Stimulated activated CD8-positive, alpha-beta memory T cell treated with anti-CD3 and anti-CD28 coated beads, Interleukin-15, amount 100 ng/mL, for 48 hours (primary cell): ENCODE data around the gene RER1.

Experiments
- DNase-seq, 2 donors: peaks; one replicate each; pipeline ENCODE4 v3.0.0-alpha.2; 2020; ENCODE audit warnings: low read depth in 2 of 2

The RER1 gene, protein sequence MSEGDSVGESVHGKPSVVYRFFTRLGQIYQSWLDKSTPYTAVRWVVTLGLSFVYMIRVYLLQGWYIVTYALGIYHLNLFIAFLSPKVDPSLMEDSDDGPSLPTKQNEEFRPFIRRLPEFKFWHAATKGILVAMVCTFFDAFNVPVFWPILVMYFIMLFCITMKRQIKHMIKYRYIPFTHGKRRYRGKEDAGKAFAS

DNA sequence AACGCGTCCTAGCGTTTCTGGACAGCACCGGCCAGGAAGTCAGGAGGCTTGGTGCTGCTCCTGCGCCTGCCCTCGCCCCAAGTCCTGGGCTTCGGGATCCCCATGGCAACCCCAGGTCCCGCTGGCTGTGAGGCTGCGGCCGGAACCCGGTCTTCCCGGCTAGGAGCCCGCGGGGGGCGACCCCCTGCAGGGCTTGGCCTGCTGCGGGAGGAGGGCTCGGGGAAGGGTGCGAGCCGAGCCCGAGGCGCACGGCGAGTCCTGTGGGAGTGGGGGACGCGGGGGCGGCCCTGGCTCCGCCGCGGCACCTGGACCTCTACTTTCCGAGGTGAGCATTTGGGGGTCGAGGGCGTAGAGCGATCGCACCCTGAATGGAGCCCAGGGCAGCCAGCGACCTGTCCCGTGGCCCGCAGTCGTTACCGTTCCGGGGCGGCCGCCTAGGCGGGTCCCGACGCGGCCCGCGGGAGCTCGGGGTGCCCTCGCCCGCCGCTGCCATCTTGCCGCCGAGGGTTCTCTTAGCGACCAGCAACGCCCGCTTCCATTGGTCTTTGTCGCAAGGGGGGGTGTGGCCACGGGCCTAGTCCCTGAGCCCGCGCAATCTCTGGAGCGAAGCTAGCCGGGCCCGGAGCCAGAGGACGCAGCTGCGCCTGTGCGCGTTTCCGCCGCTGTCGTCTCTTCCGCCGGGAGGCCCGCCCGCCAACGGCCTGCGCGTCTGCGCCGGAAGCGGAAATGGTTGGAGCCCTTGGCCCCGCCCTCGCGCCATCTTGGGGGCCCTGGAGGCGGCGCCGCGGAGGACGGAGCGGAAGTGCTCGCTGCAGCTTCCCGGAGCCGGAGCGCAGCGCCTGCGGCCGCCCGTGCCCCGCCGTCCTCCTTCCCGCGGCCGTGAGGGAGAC lies at the start of gene RER1, which contains the start of gene MORN1:
RER1 (plus strand) TSS at position 801 of the 890 bp plus-strand sequence. CDS start 3,950 bp downstream, outside the sequence.
MORN1 (minus strand) TSS at position 514 of the 890 bp plus-strand sequence; CDS start at position 493, 21 bp downstream.
- DNase-seq: peak; percentile 98 to 99

DNA sequence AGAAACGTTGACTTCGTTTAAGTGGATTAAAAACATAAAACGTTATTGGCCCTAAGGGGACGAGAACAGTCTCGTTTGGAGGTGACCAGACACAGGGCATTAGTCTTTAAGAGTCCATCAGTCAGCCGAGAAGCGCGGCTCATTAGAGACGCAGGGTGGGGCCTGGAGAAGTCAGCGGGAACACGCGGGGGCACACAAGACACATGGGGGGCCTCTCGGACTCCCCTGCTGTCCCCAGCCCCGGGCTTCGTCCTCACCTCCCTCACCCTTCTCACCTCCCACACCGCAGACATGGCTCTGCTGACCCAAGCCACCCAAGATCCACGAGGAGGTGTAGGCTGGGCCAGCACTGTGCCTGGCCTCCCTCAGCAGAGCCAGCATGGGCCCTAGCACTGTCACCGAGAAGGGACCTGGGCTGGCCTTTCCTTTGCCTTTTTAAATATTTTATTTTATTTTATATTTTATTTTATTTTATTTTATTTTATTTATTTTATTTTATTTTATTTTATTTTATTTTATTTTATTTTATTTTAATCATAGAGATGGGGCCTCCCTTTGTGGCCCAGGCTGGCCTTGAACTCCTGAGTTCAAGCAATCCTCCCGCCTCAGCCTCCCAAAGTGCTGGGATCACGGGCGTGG lies 49.1 kb upstream of the RER1 start:
- DNase-seq: no peak

DNA sequence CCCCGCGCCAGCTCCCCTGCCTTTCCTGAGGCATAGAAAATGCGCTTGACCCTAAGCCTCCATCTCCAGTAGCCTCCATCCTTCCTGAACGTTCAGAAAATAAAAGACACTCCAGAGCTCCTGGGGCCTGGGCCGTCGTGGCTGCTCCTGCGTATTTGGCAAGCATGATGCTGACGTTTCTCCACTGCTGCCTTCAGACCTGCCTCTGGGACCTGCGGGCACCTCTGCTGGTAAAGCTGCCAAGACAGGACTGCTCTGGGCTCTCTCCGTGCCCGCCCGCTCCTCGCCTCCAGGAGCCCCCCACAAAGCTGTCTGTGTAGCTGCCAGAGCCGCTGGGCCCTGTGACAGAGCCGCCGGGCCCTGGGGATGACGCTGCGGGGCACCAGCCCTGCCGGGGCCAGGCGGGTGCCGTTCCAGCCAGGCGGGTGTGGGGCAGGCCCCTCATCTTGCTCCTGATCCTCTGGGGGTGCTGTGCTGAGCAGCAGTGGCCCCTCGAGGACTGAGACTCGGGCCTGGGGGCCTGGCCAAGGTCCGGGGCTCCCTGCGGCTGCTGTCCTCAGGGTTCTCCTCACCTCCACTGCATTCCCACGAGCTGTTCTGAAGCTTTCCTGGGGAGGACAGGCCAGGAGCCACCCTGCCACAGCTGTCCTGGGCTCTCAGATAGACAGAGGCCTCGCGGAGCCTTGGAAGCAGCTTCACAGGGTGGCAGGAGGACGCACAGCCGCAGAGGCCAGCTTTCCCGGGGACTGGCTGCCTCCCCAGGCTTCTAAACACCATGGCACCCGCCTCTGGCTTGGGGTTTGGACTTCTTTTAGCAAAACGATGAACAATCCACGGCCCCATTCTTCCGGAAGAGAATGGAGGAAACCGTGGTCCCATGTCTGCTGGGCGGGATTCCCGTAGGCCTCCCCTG lies 48.4 kb upstream of the RER1 start:
- DNase-seq: no peak

DNA sequence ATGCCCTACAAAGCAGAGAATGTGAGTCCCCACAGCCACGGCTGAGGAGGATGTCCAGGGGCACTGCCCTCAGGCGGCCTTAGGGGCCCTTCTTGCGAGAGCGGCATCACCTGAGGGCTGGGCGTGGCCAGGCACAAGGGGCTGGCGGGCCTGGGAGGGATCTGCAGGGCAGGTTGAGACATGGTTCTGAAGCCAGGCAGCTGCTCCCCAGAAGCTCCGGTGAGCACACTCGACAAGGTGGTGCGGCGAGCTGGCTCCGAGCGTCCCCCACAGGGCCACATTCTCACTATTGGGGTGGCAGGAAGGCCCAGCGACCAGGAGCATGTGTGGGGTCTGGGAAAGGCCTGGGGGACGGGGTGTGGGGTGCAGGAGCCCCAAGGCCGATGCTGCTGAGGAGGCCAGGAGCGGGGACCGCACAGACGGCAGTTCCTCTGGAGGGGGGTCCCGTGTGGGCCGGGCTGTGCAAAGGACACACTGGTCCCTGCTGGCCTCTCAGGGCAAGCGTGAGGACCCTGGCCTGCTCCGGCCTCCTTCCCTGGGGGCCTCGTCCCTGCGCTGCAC lies 47.4 kb upstream of the RER1 start:
- DNase-seq: no peak

DNA sequence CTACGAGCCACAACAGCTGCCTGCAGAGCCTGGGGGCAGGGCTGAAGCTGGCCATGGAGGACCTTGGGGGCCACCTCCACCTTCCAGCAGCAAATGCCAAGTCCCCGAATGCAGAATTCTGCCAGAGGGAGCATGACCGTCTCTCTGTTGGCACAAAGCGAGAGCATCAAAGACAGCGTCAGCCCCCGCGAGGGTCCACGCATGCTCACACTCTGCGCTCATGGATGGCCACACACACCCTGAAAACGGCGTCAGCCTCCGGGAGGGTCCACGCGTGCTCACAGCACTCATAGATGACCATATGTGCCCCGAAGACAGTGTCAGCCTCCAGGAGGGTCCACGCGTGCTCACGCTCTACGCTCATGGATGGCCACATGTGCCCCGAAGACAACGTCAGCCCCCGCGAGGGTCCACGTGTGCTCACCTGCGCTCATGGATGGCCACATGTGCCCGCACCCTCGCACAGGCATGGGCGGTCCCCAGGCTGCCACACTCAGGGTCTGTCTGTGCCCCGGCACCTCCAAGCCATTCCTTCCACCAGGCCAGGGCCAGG lies 46.8 kb upstream of the RER1 start:
- no peak for DNase-seq

DNA sequence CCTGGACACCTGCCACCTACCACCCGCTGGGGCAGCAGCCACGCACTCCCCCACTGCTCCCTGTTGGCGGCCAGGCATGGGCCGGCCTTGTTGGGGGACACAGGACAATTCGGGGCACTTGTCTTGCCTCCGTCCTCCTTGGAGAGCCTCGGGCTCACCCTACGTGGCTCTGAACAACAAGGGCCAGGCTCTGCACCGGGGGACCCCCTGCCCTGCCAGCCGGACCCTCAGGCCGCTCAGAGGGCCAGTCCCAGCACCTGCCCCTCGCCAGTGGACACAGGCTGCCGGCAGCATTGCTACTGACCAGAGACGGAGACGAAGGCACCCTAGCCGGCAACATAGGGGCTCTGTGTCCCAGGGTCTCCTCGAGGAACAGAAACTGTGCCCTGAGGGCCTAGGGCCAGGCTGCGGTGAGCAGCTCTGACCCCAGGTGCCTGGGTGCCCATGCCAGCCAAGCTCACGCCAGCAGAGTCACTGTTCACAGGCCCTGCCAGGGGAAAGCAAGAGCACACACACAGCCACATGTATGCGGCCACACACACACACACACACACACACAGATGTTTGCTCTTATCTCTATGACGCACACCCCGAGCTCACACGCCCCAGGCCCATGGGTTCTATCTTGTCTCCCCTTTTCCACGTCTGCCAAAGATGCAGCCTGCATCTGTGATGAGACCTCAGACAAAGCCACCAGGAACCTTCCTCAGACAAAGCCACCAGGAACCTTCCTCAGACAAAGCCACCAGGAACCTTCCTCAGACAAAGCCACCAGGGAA lies 46.2 kb upstream of the RER1 start:
- no peak for DNase-seq

DNA sequence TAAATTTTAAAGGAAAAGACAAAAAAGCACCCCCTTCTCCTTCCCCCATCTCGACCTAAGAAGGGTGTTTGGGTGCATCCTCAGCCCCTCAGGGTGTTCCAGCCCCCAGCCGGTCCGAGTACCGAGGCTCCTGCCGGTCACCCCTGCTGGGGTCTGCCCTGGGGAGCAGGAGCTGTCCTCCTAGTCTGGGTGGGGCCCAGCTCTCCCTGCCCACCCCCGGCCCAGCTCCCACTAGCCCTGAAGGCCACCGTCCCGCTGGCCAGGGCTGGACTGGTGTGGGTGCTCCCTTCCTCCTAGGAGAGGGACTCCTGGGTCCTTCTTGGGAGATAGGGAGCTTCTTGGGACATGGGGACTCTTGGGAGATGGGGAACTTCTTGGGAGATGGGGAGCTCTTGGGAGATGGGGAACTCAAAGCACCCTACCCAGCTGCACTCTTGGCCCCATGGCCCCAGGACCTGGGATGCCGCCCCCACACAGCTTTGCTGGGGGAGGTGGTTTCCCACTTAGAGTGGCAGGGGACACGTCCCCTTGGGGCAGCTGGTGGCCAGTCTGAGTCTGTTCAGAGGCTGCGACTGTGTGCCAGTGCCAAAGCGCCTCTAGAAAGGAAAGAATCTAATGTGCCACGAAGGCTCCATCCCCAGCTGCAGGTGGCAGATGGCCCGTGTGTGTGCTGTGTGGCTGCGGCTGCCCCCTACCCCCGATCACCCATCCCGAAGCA lies 44.8 kb upstream of the RER1 start:
- DNase-seq: no peak

DNA sequence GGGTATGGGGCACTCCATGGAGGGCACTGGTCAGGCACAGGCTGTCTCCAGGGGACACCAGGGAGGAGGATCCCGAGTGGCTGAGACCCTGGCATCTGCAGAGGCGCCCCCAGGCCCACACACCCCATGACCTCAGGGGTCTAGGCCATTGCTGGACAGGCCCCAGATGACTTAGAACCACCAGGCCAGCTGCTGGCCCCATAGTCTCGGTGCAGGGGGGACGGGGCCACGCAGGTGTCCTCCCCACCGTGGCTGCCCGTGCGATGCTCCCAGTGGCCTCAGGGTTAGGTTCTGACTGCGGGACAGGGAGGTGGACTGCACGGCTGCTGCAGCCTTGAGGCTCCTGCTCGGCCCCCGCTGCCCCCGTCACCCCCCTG lies 44.2 kb upstream of the RER1 start:
- DNase-seq: no peak

DNA sequence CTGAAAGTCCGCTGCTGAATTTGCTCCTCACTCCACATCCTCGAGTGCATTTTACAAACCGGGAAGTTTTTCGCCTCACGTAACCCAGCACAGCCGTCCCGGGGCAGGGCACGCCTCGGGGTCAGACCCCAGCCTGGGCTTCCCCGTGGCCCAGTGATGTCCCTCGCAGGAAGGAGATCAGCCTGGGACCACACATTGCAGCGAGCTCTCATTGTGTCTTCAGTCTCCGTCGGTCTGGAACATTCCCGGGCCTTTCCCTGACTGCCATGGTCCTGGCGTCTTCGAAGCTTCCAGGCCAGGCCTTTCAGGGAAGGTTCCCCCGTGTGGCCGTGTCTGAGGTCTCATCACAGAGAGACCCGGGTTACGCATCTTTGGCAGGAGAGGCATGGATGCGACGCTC lies 43.7 kb upstream of the RER1 start:
- no peak for DNase-seq

DNA sequence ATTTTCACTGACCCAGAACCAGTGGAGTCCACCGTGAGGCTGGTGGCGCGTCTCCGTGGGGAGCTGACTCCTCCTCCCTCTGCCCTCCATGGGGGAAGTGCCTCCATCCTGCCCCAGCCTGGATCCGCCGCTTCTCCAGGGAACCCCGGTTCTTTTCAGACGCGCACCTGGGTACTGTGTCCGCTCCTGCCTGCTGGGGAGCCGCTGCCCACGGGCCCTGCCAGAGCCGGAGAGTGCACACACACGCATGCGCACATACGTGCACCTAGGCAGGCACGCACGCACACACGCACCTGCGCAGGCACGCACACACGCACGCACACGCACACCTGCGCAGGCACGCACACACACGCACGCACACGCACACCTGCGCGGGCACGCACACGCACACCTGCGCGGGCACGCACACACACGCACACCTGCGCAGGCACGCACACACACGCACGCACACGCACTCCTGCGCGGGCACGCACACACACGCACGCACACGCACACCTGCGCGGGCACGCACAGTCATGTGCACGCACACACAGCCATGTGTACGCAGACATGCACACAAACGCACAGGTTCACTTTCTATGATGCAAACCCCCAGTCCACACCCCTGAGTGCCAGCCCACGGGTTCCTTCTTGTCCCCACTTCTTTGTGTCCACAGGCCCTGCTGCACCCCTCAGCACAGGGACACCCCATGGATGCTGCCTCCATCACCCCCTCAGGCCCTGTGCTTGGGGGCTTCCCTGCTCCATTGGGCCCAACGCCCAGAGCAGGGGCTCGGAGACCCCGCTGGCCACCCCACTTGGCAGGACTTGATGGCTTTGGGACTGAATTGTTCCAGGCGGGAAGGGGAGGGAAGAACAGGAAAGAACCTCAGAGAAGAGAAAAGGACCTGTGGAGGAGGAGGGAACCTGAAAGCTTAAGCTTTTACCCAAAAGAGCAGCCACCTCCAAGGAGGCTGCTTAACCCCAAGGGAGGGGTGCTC lies 43.0 kb upstream of the RER1 start:
- no peak for DNase-seq

DNA sequence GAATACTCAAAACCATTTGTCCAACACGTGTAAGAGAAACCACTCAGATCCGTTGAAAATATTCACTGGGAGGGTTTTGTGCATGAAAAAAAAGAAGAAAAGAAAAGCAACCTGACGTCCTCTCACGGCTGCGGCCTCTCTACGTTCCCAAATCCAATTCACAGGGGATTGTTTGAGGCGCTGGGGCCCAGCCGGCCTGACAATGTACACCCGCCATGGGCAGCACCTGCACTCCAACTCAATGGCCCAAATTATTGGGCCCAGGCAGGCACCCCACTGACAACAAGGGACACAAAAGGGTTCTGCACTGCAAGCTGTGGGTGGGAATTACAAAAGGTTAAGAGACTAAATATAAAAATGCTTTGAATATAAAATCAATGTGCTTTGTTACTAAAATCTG lies 41.8 kb upstream of the RER1 start:
- no peak for DNase-seq

DNA sequence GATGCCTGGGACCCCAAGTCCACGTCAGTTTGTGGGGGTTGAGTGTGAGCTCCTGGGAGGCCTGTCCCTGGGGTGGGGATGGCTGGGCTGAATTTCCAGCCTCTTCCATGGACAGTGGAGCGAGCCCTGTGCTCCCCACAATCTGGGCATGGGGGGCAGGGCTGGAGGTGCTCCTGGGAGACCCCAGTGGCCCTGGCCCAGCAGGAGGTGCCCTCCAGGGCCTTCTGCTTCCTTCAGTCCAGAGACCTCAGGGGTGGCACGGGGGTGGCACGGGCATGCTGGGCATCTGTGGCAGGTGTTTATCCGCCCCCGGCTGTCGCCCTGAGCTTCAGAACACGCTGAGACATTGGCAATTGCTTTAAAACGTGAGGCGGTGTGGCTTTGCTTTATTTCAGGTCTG lies 41.1 kb upstream of the RER1 start:
- DNase-seq: no peak

DNA sequence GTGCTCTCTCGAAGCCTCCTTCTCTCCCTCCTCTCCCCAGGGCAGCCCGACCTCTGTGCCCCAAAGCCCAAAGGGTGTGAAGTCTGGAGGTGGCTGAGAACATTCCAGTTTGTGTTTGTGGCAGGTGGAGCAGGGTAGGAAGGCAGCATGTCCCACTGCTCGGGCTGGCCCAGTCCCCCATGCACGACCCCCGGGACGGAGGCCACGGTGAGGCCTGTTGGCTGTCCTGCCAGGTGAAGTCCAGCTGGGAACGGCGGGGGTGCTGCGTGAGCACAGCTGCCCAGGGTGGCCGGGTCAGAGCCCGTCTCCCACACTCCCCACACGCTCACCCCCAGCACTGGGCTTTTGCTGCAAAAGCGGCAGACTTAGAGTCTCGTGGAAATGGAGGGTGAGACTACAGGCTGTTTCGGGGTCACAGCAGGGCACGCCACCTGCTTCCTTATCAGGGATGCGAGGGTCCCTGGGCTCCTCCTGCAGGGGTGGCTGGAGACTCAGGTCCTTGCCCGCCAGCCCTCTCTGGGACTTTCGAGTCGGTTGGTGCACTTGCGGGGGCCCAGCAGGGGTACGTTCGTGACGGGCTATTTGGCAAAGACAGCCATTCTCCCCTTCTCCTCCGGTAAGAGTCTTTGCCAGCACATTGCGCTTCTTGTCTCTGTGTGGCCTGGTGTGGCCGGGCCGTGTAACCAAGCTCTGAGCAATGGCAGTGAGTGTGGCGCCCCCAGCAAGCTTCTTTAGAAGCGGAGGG lies 40.6 kb upstream of the RER1 start:
- DNase-seq: no peak

DNA sequence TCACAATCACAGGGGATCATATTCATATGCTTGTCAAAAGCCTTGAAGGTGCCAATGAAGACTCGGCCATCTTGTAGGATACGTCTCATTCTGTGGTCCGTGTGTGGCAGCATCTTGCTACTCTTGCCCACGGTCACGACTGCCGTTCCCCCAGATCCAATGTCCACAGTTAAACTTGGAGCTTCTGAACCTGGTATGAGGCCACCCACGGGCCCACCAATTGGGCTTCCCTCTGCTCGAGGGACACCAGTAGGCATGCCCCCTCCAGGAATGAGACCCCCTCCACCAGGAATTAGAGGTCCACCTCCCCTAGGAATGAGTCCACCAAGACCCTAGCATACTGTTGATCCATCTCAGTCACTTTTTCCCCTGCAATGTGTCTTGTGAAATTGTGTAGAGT lies 39.9 kb upstream of the RER1 start:
- DNase-seq: no peak

DNA sequence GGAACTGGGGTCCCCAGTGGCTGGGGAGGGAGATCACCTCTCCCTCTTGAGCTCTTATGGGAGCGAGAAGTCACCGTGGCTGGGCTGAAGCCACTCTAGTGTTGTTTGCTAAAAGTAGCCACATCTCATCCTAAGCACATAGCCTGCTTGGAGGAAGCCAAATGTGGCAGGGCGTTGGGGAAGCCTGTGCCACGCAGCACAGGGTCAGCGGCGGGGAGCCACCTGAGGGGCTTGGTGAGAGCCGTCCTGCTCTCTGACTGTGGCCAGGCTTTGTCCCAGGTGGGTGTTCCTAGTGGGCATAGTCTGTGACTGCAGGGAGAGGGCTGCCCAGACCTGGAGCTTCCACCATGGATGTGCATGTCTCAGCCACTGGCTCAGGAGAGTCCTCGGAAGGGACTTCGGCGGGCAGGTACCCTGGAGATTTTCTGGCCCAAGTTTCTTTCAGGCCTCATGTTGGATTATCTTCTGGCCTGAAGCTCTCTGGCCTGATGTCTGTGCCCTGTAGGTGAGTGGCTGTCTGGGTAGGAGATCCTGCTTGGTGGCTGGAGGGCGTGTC lies 39.2 kb upstream of the RER1 start:
- DNase-seq: no peak

DNA sequence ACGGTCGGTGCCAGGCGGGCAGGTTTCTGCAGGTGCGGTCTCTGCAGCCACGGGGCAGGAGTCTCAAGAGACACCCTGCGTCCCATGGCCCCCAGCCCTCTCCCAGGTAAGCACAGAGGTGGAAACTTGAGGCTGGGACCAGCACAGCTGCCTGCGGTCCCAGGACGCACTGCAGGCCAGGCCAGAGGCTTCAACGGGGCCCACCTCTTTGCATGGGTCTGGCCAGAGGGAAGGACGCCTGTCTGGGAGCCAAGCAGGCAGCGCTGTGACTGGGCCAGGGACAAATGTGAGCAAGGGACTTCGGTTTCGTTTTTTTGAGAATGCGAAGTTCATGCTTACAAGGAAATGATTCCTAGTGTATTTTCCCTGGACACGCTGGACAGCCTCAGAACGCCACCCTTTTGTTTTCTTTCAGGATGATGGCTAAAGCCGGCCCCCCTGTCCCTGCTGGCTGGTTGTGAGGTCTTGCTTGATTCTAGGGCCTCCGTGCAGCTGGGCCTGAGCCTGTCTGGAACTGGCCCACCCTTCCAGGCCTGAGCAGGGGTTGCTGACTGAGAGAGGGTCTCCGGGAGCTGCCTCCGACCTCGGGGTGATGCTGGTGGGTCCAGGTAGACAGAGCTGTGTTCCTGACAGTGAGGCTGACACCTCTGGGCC lies 38.6 kb upstream of the RER1 start:
- DNase-seq: no peak
